CD8-positive, alpha-beta memory T cell (primary cell): ENCODE results near the gene SEMA6A. TPM values are rescaled to one million over a fixed set of nuclear protein-coding genes. Genes with fewer than 3 reads are reported as not detected.
"Not testable (repeated sequence)": the region's sequence is repeated elsewhere in the genome, so short reads cannot be mapped to it uniquely, and the experiment has no call there.

Source experiments
- CTCF ChIA-PET: fragments of 350-600 bp; sonication (Branson Sonifier 250); formaldehyde crosslinking; loops from one replicate; lab custom pipeline; 2021; ENCODE audit warnings: antibody characterized with exemption; lab: Charles Lee
- POLR2A ChIA-PET: fragments of 350-600 bp; sonication (Branson Sonifier 250); formaldehyde crosslinking; loops from one replicate; lab custom pipeline; 2021; ENCODE audit warnings: antibody characterized with exemption; lab: Charles Lee
- DNase-seq, 5 donors: peaks; one replicate each; pipeline versions ENCODE4 v3.0.0 to v3.0.0-alpha.2; 2020 to 2022; ENCODE audit warnings: mixed read lengths in 1 of 5
- H3K27ac ChIP-seq: one replicate; pipeline ENCODE4 v1.7.0; 2013; ENCODE audit warnings: low read depth, mild to moderate bottlenecking, low read length, moderate library complexity
- H3K27me3 ChIP-seq: 2 replicates; pipeline ENCODE4 v1.7.0; 2013; ENCODE audit warnings: low read length, mild to moderate bottlenecking; ENCODE audit not compliant: insufficient read depth, poor library complexity, severe bottlenecking
- H3K36me3 ChIP-seq: 2 replicates; pipeline ENCODE4 v1.7.0; 2013; ENCODE audit warnings: mild to moderate bottlenecking, low read length, moderate library complexity; ENCODE audit not compliant: insufficient read depth
- H3K4me1 ChIP-seq: 2 replicates; pipeline ENCODE4 v1.7.0; 2013; ENCODE audit warnings: mild to moderate bottlenecking, low read length, moderate library complexity; ENCODE audit not compliant: insufficient read depth
- H3K4me3 ChIP-seq: 2 replicates; pipeline ENCODE4 v1.7.0; 2013; ENCODE audit warnings: mild to moderate bottlenecking, low read length
- H3K9me3 ChIP-seq: 2 replicates; pipeline ENCODE4 v1.7.0; 2013; ENCODE audit warnings: mild to moderate bottlenecking, low read length
- H3K27ac Mint-ChIP-seq, 8 donors: one replicate each; pipeline ENCODE4 v1.8.0; 2020 to 2021; ENCODE audit warnings: mixed read lengths in 8 of 8, mild to moderate bottlenecking in 6 of 8, inconsistent platforms in 3 of 8, moderate library complexity in 3 of 8
- H3K27me3 Mint-ChIP-seq, 2 donors: one replicate each; pipeline ENCODE4 v1.8.0; 2020 to 2021; ENCODE audit warnings: mixed read lengths in 2 of 2, mild to moderate bottlenecking in 1 of 2, moderate library complexity in 1 of 2
- H3K36me3 Mint-ChIP-seq, 3 donors: one replicate each; pipeline ENCODE4 v1.8.0; 2020 to 2021; ENCODE audit warnings: mixed read lengths in 3 of 3, inconsistent platforms in 1 of 3, mild to moderate bottlenecking in 1 of 3
- H3K4me1 Mint-ChIP-seq, 3 donors: one replicate each; pipeline ENCODE4 v1.8.0; 2020 to 2021; ENCODE audit warnings: mixed read lengths in 3 of 3, inconsistent platforms in 1 of 3, mild to moderate bottlenecking in 1 of 3
- H3K4me3 Mint-ChIP-seq, 7 donors: one replicate each; pipeline ENCODE4 v1.8.0; 2020 to 2021; ENCODE audit warnings: mixed read lengths in 7 of 7, mild to moderate bottlenecking in 6 of 7, moderate library complexity in 4 of 7, inconsistent platforms in 2 of 7
- H3K9me3 Mint-ChIP-seq, 5 donors: one replicate each; pipeline ENCODE4 v1.8.0; 2020 to 2022; ENCODE audit warnings: mixed read lengths in 5 of 5, mild to moderate bottlenecking in 3 of 5, moderate library complexity in 2 of 5, inconsistent platforms in 1 of 5
- polyA plus RNA-seq: library from polyadenylated mRNA; unstranded; fragments of 300-500 nt; fragmentation: Illumina TruSeq; gene quantifications from one replicate; pipeline ENCODE4 v1.2.3, GENCODE V29; 2021
- total RNA-seq, 2 experiments: library from RNA; stranded (reverse); gene quantifications; one replicate each; pipeline ENCODE4 v1.2.3, GENCODE V29; 2021

Gene SEMA6A
- total and polyA plus RNA-seq, 3 experiments from 2014 or later, result 0.49 TPM; not detected in 2

DNA sequence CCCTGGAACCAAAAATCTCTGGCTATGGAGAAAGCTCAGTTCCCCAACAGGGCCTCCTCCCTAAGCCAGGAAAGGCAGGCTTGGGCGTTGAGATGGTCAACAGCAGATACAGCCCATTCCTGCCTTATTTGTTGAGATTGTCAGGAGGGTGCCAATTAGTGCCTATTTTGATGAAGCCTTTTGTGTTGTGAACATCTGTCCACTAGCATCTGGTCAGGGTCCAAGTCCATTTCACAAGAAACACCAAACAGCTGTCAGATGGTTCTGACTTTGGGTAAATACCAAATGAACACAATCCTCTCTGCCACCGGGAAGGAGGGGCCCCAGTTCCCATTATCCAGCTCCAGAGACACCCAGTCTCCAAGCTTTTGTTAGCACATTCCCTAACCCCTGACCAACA is 19.9 kb downstream of the SEMA6A start:
- ChIA-PET CTCF (no interaction called here), POLR2A (no interaction called here)
- Mint-ChIP-seq H3K4me3 (no peak overlapping the region), H3K4me1 (no peaks in the 10 kb centered on the region), H3K27ac (no peak overlapping the region), H3K27me3 (peaks cover 0 to 3% of the 10 kb centered on the region in 2 donors), H3K9me3 (no peaks in the 10 kb centered on the region), H3K36me3 (no peaks in the 10 kb centered on the region)
- Histone ChIP-seq H3K27me3 (no peaks in the 10 kb centered on the region), H3K4me3 (no peak overlapping the region), H3K4me1 (no peaks in the 10 kb centered on the region), H3K27ac (no peak overlapping the region), H3K9me3 (no peaks in the 10 kb centered on the region), H3K36me3 (no peaks in the 10 kb centered on the region)
- DNase-seq, result no peak

DNA sequence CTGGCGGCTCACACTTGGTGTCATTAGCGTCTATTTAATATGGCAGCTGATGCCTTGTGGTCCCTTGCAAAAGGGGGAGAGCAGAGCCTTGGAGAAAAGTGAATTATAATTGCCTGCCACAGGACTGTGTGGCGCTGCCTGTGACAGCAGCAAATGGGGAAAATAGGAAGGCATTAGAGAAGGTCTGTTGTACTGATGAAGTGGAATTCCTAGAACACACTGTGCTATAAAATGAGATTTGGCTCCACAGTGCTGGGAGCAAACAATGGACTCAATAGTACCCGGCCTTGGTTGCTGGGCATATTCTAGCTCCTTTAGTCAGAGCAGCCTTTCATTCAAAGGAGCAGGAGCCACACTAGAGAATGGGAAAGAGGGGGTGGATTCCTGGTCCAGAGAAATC is 21.3 kb downstream of the SEMA6A start:
- DNase-seq, result no peak
- Histone ChIP-seq H3K4me3 (no peak overlapping the region), H3K4me1 (no peaks in the 10 kb centered on the region), H3K27ac (no peak overlapping the region), H3K27me3 (no peaks in the 10 kb centered on the region), H3K36me3 (no peaks in the 10 kb centered on the region), H3K9me3 (no peaks in the 10 kb centered on the region)
- Mint-ChIP-seq H3K27ac (no peak overlapping the region), H3K4me3 (no peak overlapping the region), H3K9me3 (peaks cover 0 to 2% (median 0%) of the 10 kb centered on the region in 5 donors), H3K27me3 (peaks cover 4 to 5% of the 10 kb centered on the region in 2 donors), H3K36me3 (no peaks in the 10 kb centered on the region), H3K4me1 (no peaks in the 10 kb centered on the region)
- POLR2A ChIA-PET, result no interaction called here
- CTCF ChIA-PET, result no interaction called here

DNA sequence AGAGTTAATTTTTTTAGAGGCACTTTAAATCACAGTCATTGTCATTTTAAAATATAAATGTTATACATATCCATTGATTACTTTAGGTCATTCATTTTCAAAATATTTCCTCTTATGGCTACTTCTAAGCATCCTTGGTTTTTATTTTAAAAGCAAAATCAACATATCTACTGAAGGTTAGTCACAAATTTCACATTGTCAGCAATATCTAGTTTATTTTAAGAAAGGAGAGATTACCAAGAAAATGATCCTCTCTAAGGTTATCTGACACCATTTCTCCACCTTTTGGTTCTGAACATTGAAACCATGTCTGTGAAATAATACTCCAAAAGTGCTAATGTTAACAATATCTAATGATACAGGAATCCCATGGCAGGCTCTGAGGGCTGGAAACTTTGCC is 24.5 kb downstream of the SEMA6A start:
- Histone ChIP-seq H3K4me1 (no peaks in the 10 kb centered on the region), H3K9me3 (no peaks in the 10 kb centered on the region), H3K27ac (no peak overlapping the region), H3K36me3 (no peaks in the 10 kb centered on the region), H3K27me3 (no peaks in the 10 kb centered on the region), H3K4me3 (no peak overlapping the region)
- peaks cover 4 to 9% of the 10 kb centered on the region in 2 donors for H3K27me3 Mint-ChIP-seq
- no peaks in the 10 kb centered on the region for H3K4me1 Mint-ChIP-seq
- POLR2A ChIA-PET, result no interaction called here
- H3K4me3 Mint-ChIP-seq, result no peak overlapping the region
- peaks cover 0 to 4% (median 0%) of the 10 kb centered on the region in 3 donors for H3K36me3 Mint-ChIP-seq
- H3K9me3 Mint-ChIP-seq, result peaks cover 0 to 21% (median 13%) of the 10 kb centered on the region in 5 donors
- no peak for DNase-seq
- no peak overlapping the region for H3K27ac Mint-ChIP-seq
- CTCF ChIA-PET, result no interaction called here

DNA sequence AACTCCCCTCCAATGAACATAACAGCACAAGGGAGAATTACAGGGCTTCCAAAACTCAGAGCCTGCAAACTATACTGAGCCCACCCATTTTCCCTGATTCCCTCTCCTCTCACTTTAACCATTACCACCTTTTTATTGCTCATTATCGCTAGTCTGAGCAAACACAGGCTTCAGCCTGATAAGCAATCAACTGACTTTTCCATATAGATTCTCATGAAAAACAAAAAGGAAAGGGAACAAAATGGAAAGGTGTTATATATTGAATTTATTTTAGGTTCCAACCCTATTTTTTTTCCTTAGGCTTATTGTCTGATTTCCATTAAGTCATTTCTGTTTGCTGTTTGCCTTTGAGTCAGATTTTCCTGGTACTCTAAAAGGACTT is 27.9 kb downstream of the SEMA6A start:
- Mint-ChIP-seq H3K36me3 (peaks cover 0 to 4% (median 3%) of the 10 kb centered on the region in 3 donors), H3K4me1 (no peaks in the 10 kb centered on the region), H3K9me3 (peaks cover 0 to 31% (median 22%) of the 10 kb centered on the region in 5 donors), H3K27me3 (peaks cover 4 to 9% of the 10 kb centered on the region in 2 donors), H3K27ac (no peak overlapping the region), H3K4me3 (no peak overlapping the region)
- no peaks in the 10 kb centered on the region for H3K4me1 ChIP-seq
- H3K4me3 ChIP-seq, result no peak overlapping the region
- H3K27ac ChIP-seq, result no peak overlapping the region
- H3K9me3 ChIP-seq, result no peaks in the 10 kb centered on the region
- ChIA-PET POLR2A (no interaction called here), CTCF (no interaction called here)
- no peak for DNase-seq
- no peaks in the 10 kb centered on the region for H3K36me3 ChIP-seq
- no peaks in the 10 kb centered on the region for H3K27me3 ChIP-seq

DNA sequence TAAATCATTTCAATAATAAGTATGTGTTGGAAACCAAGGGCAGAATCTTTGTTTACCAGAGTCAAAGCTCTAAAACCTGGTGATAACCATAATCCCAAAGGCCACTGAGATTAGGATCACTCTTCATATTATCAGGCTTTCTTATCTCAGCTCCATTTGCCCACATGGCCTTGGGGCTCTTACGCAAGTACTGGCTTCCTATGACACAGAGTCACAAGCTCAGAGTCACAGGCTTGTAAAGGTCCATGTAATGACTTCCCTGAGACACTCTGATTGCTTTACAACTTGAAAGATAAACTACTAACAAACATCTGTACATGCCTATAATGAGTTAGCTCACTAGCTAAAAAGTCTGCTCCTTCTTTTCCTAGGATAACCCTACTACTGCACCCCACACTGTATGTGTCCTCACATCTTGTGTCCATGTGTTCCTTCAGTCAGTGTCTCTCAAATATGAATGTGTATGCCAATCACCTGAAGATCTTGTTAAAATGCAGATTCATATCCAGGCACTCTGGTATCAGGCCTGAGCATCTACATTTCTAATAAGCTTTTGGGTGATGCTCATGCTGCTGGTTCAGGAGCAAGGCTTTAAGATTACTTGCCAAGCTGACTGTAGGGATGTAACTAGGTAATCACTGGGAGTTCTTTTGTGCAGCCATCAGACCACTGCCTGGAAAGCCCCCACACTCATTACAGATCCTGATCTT is 28.4 kb downstream of the SEMA6A start:
- no peak overlapping the region for H3K27ac ChIP-seq
- H3K4me3 ChIP-seq, result no peak overlapping the region
- peaks cover 0 to 31% (median 22%) of the 10 kb centered on the region in 5 donors for H3K9me3 Mint-ChIP-seq
- no peak for DNase-seq
- POLR2A ChIA-PET, result no interaction called here
- no peaks in the 10 kb centered on the region for H3K4me1 Mint-ChIP-seq
- H3K27ac Mint-ChIP-seq, result no peak overlapping the region
- peaks cover 0 to 4% (median 3%) of the 10 kb centered on the region in 3 donors for H3K36me3 Mint-ChIP-seq
- no peaks in the 10 kb centered on the region for H3K4me1 ChIP-seq
- H3K27me3 Mint-ChIP-seq, result peaks cover 4 to 9% of the 10 kb centered on the region in 2 donors
- CTCF ChIA-PET, result no interaction called here
- no peaks in the 10 kb centered on the region for H3K27me3 ChIP-seq
- H3K4me3 Mint-ChIP-seq, result no peak overlapping the region
- no peaks in the 10 kb centered on the region for H3K9me3 ChIP-seq
- H3K36me3 ChIP-seq, result no peaks in the 10 kb centered on the region

DNA sequence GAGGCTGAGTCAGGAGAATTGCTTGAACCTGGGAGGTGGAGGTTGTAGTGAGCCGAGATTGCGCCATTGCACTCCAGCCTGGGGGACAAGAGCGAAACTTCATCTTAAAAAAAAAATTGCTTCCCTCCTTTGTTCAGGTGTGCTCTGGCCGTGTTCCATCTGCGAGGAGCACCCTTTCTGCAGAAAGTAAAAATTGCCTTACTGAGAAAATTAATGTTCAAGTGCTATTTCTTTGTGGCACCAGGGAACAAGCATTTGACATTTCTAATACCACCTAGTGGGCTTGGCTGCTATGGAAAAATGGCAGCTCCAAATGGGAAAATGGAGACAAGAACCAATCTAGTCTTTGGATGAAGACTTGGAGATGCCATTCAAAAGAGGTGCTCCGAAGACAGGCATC is 29.2 kb downstream of the SEMA6A start:
- H3K4me3 ChIP-seq, H3K9me3 ChIP-seq, DNase-seq, POLR2A ChIA-PET, H3K36me3 Mint-ChIP-seq, H3K4me1 ChIP-seq, H3K27ac ChIP-seq, H3K36me3 ChIP-seq, H3K4me1 Mint-ChIP-seq, CTCF ChIA-PET, H3K4me3 Mint-ChIP-seq, H3K27ac Mint-ChIP-seq, H3K27me3 Mint-ChIP-seq, H3K27me3 ChIP-seq: not testable (repeated sequence)
- peaks cover 0 to 38% (median 22%) of the 10 kb centered on the region in 5 donors for H3K9me3 Mint-ChIP-seq

DNA sequence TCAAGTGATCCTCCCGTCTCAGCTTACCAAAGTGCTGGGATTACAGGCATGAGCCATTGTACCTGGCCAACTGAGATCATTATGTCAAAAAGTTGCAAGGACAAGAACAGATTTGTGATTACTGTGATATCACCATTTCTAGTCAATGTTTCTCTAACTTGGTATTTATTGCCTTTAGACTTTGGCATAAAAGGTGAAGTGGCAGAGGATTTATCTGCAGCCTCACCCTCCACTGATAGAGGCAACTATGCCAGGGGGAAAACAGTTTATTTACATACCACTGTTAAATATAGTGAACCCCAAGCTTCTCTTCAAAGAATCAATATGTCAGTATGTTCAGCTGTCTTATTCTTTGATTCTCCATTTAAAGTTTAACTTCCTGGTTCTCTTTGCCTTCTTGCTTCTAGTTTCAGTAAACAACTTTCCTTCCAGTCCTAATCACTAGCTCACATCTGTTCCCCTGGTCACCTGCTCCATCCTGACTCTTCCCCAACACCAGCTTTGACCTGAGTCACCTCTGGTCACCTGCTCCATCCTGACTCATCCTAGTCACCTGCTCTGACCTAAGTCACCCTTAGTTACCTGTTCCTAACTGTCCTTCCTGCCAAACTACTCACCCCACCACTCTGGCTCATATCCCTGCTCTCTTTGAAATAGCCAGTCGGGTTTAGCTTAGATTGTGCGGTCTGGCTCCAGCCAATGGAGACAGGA is 29.9 kb downstream of the SEMA6A start:
- H3K4me3 Mint-ChIP-seq, result no peak overlapping the region

DNA sequence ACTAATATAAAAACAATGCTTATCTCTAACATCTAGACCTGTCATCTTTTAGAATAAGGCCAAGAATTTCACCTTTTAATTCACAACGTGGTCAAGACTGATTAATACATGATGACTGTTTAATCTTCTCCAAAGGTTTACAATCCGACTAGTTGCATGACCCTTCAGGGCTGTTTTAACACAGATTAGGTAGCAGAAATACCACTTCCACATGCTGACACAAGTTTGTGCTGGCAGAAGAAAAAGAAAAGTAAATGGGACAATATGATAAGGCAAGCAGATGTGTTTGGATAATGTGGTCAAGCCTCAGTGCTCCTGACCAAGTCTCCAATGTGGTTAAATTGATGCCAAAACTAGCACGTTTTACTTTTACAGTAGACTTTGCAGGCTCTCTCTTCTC is 31.1 kb downstream of the SEMA6A start:
- H3K27me3 Mint-ChIP-seq, result peaks cover 2 to 5% of the 10 kb centered on the region in 2 donors
- H3K9me3 Mint-ChIP-seq, result peaks cover 0 to 41% (median 22%) of the 10 kb centered on the region in 5 donors
- H3K27ac Mint-ChIP-seq, result no peak overlapping the region
- Histone ChIP-seq H3K27me3 (no peaks in the 10 kb centered on the region), H3K9me3 (no peaks in the 10 kb centered on the region), H3K4me1 (no peaks in the 10 kb centered on the region), H3K4me3 (no peak overlapping the region), H3K27ac (no peak overlapping the region), H3K36me3 (no peaks in the 10 kb centered on the region)
- CTCF ChIA-PET, result no interaction called here
- no peak for DNase-seq
- H3K36me3 Mint-ChIP-seq, result peaks cover 0 to 4% (median 3%) of the 10 kb centered on the region in 3 donors
- no peaks in the 10 kb centered on the region for H3K4me1 Mint-ChIP-seq
- POLR2A ChIA-PET, result no interaction called here
- no peak overlapping the region for H3K4me3 Mint-ChIP-seq

More for the DNA sequence above, 29.9 kb downstream of the SEMA6A start:
- Histone ChIP-seq H3K9me3 (no peaks in the 10 kb centered on the region), H3K36me3 (no peaks in the 10 kb centered on the region), H3K27me3 (no peaks in the 10 kb centered on the region), H3K4me3 (no peak overlapping the region), H3K4me1 (no peaks in the 10 kb centered on the region), H3K27ac (no peak overlapping the region)
- DNase-seq, result no peak
- Mint-ChIP-seq H3K36me3 (peaks cover 0 to 4% (median 3%) of the 10 kb centered on the region in 3 donors), H3K27me3 (peaks cover 6% of the 10 kb centered on the region in 2 donors), H3K4me1 (no peaks in the 10 kb centered on the region), H3K9me3 (peaks cover 0 to 41% (median 22%) of the 10 kb centered on the region in 5 donors), H3K27ac (no peak overlapping the region)
- ChIA-PET POLR2A (no interaction called here), CTCF (no interaction called here)
